Measurements from ENCODE around the gene SMIM38. TPM values are rescaled to one million over a fixed set of nuclear protein-coding genes. Genes with fewer than 3 reads are reported as not detected.

Gene SMIM38
- total and polyA plus RNA-seq, 4 donors, result 0.03 to 1.7 (median 0.07) TPM

DNA sequence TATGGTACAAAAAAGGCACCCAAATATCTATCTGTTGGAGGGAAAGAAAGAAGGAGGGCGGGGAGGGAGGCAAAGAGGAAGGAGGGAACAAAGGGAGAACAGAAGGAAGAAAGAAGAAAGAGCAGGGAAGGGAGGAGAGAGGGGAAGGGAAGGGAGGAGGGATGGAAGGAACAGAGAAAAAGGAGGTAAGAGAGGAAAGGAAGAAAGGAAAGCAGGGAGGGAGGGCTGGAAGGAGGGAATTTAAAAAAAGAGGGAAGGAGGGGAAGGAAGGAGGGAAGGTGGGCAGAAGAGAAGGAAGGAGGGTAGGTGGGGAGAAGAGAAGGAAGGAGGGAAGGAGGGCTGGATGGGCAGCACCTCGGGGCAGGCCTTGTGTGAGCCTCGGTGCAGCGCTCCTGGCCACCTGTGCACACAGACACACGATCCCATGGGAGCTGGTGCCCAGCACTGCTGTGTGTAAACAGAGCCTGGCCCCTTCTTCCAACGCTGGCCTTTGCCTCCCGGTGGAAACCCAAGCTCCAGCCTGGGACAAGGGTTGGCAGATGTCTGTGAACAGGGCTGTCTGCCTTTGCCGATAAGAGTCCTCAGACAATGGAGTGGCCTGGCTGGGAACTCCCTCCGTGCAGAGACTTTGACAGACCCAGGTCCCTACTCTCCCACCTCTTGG is 23.2 kb downstream of the SMIM38 start:
- no peaks in the 10 kb centered on the region for H3K36me3 ChIP-seq (ENCODE audit: control insufficient read depth in 4 of 4, insufficient read depth in 3 of 4, low read depth in 1 of 4, low read length in 3 of 4)
- TF ChIP-seq, protein P1, sequence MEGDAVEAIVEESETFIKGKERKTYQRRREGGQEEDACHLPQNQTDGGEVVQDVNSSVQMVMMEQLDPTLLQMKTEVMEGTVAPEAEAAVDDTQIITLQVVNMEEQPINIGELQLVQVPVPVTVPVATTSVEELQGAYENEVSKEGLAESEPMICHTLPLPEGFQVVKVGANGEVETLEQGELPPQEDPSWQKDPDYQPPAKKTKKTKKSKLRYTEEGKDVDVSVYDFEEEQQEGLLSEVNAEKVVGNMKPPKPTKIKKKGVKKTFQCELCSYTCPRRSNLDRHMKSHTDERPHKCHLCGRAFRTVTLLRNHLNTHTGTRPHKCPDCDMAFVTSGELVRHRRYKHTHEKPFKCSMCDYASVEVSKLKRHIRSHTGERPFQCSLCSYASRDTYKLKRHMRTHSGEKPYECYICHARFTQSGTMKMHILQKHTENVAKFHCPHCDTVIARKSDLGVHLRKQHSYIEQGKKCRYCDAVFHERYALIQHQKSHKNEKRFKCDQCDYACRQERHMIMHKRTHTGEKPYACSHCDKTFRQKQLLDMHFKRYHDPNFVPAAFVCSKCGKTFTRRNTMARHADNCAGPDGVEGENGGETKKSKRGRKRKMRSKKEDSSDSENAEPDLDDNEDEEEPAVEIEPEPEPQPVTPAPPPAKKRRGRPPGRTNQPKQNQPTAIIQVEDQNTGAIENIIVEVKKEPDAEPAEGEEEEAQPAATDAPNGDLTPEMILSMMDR (IDR thresholded peaks at IDR 0.05; ENCODE audit: low read depth, low read length, missing input control), result no peak
- no peak for TF ChIP-seq JUND (IDR thresholded peaks at IDR 0.05)
- TF ChIP-seq, protein P2, sequence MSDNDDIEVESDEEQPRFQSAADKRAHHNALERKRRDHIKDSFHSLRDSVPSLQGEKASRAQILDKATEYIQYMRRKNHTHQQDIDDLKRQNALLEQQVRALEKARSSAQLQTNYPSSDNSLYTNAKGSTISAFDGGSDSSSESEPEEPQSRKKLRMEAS (IDR thresholded peaks at IDR 0.05), result no peak
- no peak for TF ChIP-seq FOXA1 (IDR thresholded peaks at IDR 0.05)
- no peak for TF ChIP-seq GABPA (IDR thresholded peaks at IDR 0.05 in 1 of 2, conservative IDR thresholded peaks at IDR 0.05 in 1 of 2)
- TF ChIP-seq NR2F2 (IDR thresholded peaks at IDR 0.05), result no peak
- H3K27ac ChIP-seq (ENCODE audit: low read depth in 1 of 2, low read length in 2 of 2), result no peak overlapping the region
- WGBS, result 58% methylated on average over 9 of the region's 9 CpGs
- H3K9ac ChIP-seq (ENCODE audit: low read depth in 1 of 2, low read length in 2 of 2), result no peak overlapping the region
- no peak for DNase-seq (ENCODE audit: low spot score)
- no peaks in the 10 kb centered on the region for H3K27me3 ChIP-seq (ENCODE audit: control insufficient read depth in 4 of 4, insufficient read depth in 4 of 4, low read length in 3 of 4)
- no peaks in the 10 kb centered on the region for H3K9me3 ChIP-seq (ENCODE audit: control insufficient read depth in 4 of 4, low read length in 3 of 4)
- H3K4me3 ChIP-seq (ENCODE audit: low read depth in 1 of 3, low read length in 3 of 3), result no peak overlapping the region
- no peaks in the 10 kb centered on the region for H3K4me1 ChIP-seq (ENCODE audit: control insufficient read depth in 4 of 4, insufficient read depth in 4 of 4, low read length in 3 of 4)

DNA sequence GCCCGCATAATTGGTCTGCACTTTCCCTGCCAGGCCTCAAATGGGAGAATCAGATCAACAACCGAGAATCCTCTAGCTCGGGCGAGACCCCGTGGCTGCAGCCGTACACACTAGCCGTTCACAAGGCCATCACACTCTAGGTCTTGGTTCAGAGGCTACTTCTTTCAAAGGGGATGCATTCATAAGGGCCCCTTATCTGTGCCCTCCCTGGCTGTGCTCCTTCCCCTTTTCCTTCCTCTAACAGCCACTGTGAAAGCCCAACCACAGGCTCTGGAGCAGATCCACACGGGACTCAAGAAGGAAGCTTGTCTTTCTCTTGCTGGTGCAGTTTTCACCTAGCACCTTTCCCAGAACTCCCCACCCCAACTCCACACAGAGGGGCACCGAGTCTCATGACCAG is 24.5 kb downstream of the SMIM38 start:
- no peaks in the 10 kb centered on the region for H3K27me3 ChIP-seq (ENCODE audit: control insufficient read depth in 4 of 4, insufficient read depth in 4 of 4, low read length in 3 of 4)
- DNase-seq (ENCODE audit: low spot score), result no peak
- WGBS, result 78% methylated on average over 9 of the region's 9 CpGs

DNA sequence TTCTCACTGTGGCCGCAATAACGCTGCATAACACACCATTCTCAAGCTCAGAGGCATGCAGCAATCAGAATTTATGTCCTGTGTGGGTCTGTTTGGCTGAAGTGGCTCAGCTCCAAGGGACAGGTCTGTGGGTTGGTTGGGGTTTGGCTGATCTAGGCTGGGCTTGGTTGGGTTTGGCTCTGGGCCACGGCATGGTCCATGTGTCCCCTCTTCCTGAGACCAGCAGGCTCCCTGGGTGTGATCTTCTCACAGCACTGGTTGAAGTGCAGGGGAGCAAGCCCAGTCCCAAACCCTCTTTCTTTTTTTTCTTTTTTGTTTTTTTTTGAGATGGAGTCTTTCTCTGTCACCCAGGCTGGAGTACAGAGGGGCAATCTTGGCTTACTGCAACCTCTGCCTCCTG is 25.0 kb downstream of the SMIM38 start:
- H3K27me3 ChIP-seq (ENCODE audit: control insufficient read depth in 4 of 4, insufficient read depth in 4 of 4, low read length in 3 of 4), result no peaks in the 10 kb centered on the region
- H3K4me1 ChIP-seq (ENCODE audit: control insufficient read depth in 4 of 4, insufficient read depth in 4 of 4, low read length in 3 of 4), result no peaks in the 10 kb centered on the region
- no peak overlapping the region for H3K9ac ChIP-seq (ENCODE audit: low read depth in 1 of 2, low read length in 2 of 2)
- H3K36me3 ChIP-seq (ENCODE audit: control insufficient read depth in 4 of 4, insufficient read depth in 3 of 4, low read depth in 1 of 4, low read length in 3 of 4), result no peaks in the 10 kb centered on the region
- no peak overlapping the region for H3K27ac ChIP-seq (ENCODE audit: low read depth in 1 of 2, low read length in 2 of 2)
- WGBS, result 93% methylated on average over 3 of the region's 3 CpGs
- no peak overlapping the region for H3K4me3 ChIP-seq (ENCODE audit: low read depth in 1 of 3, low read length in 3 of 3)
- no peak for DNase-seq (ENCODE audit: low spot score)
- H3K9me3 ChIP-seq (ENCODE audit: control insufficient read depth in 4 of 4, low read length in 3 of 4), result no peaks in the 10 kb centered on the region
- no peak for TF ChIP-seq YY1 (IDR thresholded peaks at IDR 0.05)
- TF ChIP-seq FOXA1 (IDR thresholded peaks at IDR 0.05), result no peak
- no peak for TF ChIP-seq TAF1 (conservative IDR thresholded peaks at IDR 0.05)
- TF ChIP-seq, protein P3, sequence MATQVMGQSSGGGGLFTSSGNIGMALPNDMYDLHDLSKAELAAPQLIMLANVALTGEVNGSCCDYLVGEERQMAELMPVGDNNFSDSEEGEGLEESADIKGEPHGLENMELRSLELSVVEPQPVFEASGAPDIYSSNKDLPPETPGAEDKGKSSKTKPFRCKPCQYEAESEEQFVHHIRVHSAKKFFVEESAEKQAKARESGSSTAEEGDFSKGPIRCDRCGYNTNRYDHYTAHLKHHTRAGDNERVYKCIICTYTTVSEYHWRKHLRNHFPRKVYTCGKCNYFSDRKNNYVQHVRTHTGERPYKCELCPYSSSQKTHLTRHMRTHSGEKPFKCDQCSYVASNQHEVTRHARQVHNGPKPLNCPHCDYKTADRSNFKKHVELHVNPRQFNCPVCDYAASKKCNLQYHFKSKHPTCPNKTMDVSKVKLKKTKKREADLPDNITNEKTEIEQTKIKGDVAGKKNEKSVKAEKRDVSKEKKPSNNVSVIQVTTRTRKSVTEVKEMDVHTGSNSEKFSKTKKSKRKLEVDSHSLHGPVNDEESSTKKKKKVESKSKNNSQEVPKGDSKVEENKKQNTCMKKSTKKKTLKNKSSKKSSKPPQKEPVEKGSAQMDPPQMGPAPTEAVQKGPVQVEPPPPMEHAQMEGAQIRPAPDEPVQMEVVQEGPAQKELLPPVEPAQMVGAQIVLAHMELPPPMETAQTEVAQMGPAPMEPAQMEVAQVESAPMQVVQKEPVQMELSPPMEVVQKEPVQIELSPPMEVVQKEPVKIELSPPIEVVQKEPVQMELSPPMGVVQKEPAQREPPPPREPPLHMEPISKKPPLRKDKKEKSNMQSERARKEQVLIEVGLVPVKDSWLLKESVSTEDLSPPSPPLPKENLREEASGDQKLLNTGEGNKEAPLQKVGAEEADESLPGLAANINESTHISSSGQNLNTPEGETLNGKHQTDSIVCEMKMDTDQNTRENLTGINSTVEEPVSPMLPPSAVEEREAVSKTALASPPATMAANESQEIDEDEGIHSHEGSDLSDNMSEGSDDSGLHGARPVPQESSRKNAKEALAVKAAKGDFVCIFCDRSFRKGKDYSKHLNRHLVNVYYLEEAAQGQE (IDR thresholded peaks at IDR 0.05), result no peak
- TF ChIP-seq NR2F2 (IDR thresholded peaks at IDR 0.05), result no peak
- TF ChIP-seq, protein P1 (IDR thresholded peaks at IDR 0.05; ENCODE audit: low read depth, low read length, missing input control), result no peak
- no peak for TF ChIP-seq JUND (IDR thresholded peaks at IDR 0.05)
- no peak for TF ChIP-seq SP1 (IDR thresholded peaks at IDR 0.05)

More for the DNA sequence above, 24.5 kb downstream of the SMIM38 start:
- H3K4me3 ChIP-seq (ENCODE audit: low read depth in 1 of 3, low read length in 3 of 3), result no peak overlapping the region
- no peaks in the 10 kb centered on the region for H3K4me1 ChIP-seq (ENCODE audit: control insufficient read depth in 4 of 4, insufficient read depth in 4 of 4, low read length in 3 of 4)
- no peak for TF ChIP-seq NR2F2 (IDR thresholded peaks at IDR 0.05)
- TF ChIP-seq, protein P4, sequence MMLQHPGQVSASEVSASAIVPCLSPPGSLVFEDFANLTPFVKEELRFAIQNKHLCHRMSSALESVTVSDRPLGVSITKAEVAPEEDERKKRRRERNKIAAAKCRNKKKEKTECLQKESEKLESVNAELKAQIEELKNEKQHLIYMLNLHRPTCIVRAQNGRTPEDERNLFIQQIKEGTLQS (IDR thresholded peaks at IDR 0.05), result no peak
- no peak for TF ChIP-seq FOXA1 (IDR thresholded peaks at IDR 0.05)
- TF ChIP-seq TAF1 (conservative IDR thresholded peaks at IDR 0.05), result no peak
- TF ChIP-seq, protein P5, sequence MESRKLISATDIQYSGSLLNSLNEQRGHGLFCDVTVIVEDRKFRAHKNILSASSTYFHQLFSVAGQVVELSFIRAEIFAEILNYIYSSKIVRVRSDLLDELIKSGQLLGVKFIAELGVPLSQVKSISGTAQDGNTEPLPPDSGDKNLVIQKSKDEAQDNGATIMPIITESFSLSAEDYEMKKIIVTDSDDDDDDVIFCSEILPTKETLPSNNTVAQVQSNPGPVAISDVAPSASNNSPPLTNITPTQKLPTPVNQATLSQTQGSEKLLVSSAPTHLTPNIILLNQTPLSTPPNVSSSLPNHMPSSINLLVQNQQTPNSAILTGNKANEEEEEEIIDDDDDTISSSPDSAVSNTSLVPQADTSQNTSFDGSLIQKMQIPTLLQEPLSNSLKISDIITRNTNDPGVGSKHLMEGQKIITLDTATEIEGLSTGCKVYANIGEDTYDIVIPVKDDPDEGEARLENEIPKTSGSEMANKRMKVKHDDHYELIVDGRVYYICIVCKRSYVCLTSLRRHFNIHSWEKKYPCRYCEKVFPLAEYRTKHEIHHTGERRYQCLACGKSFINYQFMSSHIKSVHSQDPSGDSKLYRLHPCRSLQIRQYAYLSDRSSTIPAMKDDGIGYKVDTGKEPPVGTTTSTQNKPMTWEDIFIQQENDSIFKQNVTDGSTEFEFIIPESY (IDR thresholded peaks at IDR 0.05), result no peak
- no peaks in the 10 kb centered on the region for H3K9me3 ChIP-seq (ENCODE audit: control insufficient read depth in 4 of 4, low read length in 3 of 4)
- no peak overlapping the region for H3K27ac ChIP-seq (ENCODE audit: low read depth in 1 of 2, low read length in 2 of 2)
- H3K9ac ChIP-seq (ENCODE audit: low read depth in 1 of 2, low read length in 2 of 2), result no peak overlapping the region
- H3K36me3 ChIP-seq (ENCODE audit: control insufficient read depth in 4 of 4, insufficient read depth in 3 of 4, low read depth in 1 of 4, low read length in 3 of 4), result no peaks in the 10 kb centered on the region
